ENCODE results near the gene HSF2BP. TPM values are rescaled to one million over a fixed set of nuclear protein-coding genes. Genes with fewer than 3 reads are reported as not detected.
"Not testable (repeated sequence)": the region's sequence is repeated elsewhere in the genome, so short reads cannot be mapped to it uniquely, and the experiment has no call there.

HSF2BP gene
- total RNA-seq, 1 experiment from 2014 or later: 0.52 TPM

- no peak for DNase-seq
- H3K4me3 ChIP-seq (ENCODE audit: insufficient read depth, low read depth, low read length): no peak overlapping the region
- no peaks in the 10 kb centered on the region for H3K27me3 ChIP-seq (ENCODE audit: control insufficient read depth, insufficient read depth, low read length)
- no peaks in the 10 kb centered on the region for H3K36me3 ChIP-seq (replicated peaks; ENCODE audit: control insufficient read depth, insufficient read depth, low read length)
Measured at GRCh38 chr21:43626390-43626789, 32.9 kb downstream of the HSF2BP start.

DNA sequence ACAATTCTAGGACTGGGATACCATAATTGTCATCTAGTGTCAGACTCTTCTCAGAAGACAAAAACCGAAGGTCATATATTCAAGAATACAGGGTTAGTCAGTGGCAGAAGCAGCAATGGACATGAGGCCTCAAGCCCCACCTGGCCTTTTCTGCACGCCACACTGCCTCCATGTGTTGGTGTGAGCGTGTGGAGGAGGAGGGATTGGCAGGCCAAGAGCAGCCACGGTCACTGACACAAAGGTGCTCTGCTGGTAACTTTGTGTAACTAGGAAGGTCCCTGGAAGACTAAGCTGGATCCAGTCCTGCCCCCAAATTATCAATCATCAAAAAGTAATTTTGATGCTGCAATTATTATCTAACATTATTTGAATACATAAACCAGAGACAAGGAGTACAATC, 34.9 kb downstream of the HSF2BP start:
- no peak for DNase-seq

DNA sequence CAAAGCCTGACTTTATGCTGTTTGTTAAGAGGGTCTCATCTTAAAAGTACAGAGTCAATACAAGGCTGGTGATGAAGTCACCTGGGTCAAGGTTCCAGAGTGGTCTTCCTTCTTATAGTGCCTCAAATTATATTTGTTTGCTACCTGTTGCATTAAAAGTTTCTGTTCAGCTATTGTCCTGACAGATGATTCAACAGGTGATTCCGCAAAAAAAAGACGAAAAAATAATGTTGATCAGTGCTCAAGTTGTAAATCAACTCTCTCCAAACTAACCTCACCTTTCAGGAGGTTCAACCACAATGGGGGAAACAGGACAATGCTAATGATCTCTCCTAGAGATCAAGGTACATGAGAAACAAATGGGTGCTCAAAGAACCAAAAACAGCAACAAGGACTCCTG, 35.7 kb downstream of the HSF2BP start:
- H3K4me3 ChIP-seq (ENCODE audit: insufficient read depth, low read depth, low read length): no peak overlapping the region
- no peak for DNase-seq
- H3K27me3 ChIP-seq (ENCODE audit: control insufficient read depth, insufficient read depth, low read length): no peaks in the 10 kb centered on the region
- no peaks in the 10 kb centered on the region for H3K36me3 ChIP-seq (replicated peaks; ENCODE audit: control insufficient read depth, insufficient read depth, low read length)

More for the DNA sequence above, 34.9 kb downstream of the HSF2BP start:
- Histone ChIP-seq H3K27me3 (ENCODE audit: control insufficient read depth, insufficient read depth, low read length) (no peaks in the 10 kb centered on the region), H3K4me3 (ENCODE audit: insufficient read depth, low read depth, low read length) (no peak overlapping the region), H3K36me3 (replicated peaks; ENCODE audit: control insufficient read depth, insufficient read depth, low read length) (no peaks in the 10 kb centered on the region)

GRCh38 chr21:43622796-43623195, 36.5 kb downstream of the HSF2BP start:
- Histone ChIP-seq H3K36me3 (replicated peaks; ENCODE audit: control insufficient read depth, insufficient read depth, low read length) (no peaks in the 10 kb centered on the region), H3K4me3 (ENCODE audit: insufficient read depth, low read depth, low read length) (no peak overlapping the region), H3K27me3 (ENCODE audit: control insufficient read depth, insufficient read depth, low read length) (no peaks in the 10 kb centered on the region)
- no peak for DNase-seq

DNA sequence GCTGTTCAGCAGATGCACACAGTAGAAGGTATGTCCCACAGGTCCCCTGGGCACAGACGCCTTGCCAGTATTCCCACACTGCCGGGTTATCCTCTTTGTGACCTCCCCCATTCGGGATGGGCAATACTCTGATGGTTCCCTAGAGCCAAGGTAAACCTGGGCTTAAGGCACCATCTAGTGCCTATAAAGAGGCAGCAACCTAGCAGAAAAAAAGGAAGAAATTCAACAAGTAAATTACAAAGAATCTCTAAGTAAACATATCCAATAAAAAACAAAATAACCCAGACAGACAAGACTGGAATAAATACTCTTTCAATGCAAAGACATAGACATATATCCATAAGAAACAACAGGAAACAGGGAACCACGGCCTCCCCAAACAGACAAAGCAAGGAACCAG, 39.4 kb downstream of the HSF2BP start:
- DNase-seq: no peak
- Histone ChIP-seq H3K4me3 (ENCODE audit: insufficient read depth, low read depth, low read length) (no peak overlapping the region), H3K27me3 (ENCODE audit: control insufficient read depth, insufficient read depth, low read length) (no peaks in the 10 kb centered on the region), H3K36me3 (replicated peaks; ENCODE audit: control insufficient read depth, insufficient read depth, low read length) (no peaks in the 10 kb centered on the region)

DNA sequence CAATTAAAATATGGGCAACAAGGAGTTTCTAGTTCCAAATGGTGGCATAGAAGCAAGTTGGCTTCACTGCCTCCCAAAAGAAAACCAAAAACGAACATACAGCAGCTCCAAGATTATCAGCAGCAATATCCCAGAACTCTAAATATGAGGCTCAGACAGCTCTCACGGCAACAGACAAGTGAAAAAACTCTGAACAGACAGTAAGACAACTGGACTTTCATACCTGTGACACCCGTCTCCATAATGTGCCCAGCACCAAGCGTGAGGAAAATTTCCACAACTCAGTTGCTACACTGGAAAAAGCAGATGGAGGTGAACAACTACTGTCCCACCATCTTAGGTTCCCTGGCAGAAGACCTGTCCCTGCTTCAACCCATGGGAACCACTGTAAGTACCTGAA, 39.9 kb downstream of the HSF2BP start:
- no peak for DNase-seq
- Histone ChIP-seq H3K27me3 (ENCODE audit: control insufficient read depth, insufficient read depth, low read length) (no peaks in the 10 kb centered on the region), H3K36me3 (replicated peaks; ENCODE audit: control insufficient read depth, insufficient read depth, low read length) (no peaks in the 10 kb centered on the region), H3K4me3 (ENCODE audit: insufficient read depth, low read depth, low read length) (no peak overlapping the region)

DNA sequence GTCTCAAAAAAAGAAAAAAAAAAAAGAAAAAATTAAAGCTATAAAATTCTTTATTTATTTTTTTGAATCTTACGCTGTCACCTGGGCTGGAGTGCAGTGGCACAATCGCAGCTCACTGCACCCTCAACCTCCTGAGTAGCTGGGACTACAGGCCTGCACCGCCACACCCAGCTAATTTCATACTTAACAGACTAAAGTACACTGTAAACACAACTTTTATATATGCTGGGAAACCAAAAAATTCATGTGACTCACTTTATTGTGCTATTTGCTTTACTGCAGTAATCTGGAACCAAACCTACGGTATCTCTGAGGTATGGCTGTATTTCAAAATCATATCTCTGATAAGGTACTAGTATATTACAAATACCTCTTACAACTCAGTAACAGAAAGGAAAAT, 40.3 kb downstream of the HSF2BP start:
- Histone ChIP-seq H3K27me3 (ENCODE audit: control insufficient read depth, insufficient read depth, low read length) (no peaks in the 10 kb centered on the region), H3K4me3 (ENCODE audit: insufficient read depth, low read depth, low read length) (no peak overlapping the region), H3K36me3 (replicated peaks; ENCODE audit: control insufficient read depth, insufficient read depth, low read length) (no peaks in the 10 kb centered on the region)
- no peak for DNase-seq

GRCh38 chr21:43616861-43617260, 42.4 kb downstream of the HSF2BP start:
- not testable (repeated sequence) for DNase-seq; H3K4me3 ChIP-seq (ENCODE audit: insufficient read depth, low read depth, low read length); H3K27me3 ChIP-seq (ENCODE audit: control insufficient read depth, insufficient read depth, low read length); H3K36me3 ChIP-seq (replicated peaks; ENCODE audit: control insufficient read depth, insufficient read depth, low read length)

DNA sequence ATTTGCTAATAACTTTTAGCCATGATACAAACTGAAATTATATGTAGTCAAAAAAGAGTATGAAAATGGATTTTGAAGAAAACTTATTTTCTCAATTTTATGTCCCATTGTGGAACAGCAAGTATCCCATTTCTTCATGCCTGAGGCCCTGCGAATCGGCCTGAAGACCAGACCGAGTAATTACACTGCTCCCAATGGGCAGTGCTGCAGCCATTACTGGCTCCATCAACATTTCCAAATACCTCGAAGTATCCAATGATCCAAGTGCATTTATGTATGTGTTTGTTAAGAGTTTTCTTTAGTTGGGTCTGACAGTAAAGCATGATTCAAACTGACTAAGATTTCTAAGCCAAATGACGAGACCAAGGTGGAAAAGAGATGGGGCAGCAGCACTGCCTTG, 44.4 kb downstream of the HSF2BP start:
- DNase-seq: no peak
- H3K4me3 ChIP-seq (ENCODE audit: insufficient read depth, low read depth, low read length): no peak overlapping the region
- no peaks in the 10 kb centered on the region for H3K27me3 ChIP-seq (ENCODE audit: control insufficient read depth, insufficient read depth, low read length)
- no peaks in the 10 kb centered on the region for H3K36me3 ChIP-seq (replicated peaks; ENCODE audit: control insufficient read depth, insufficient read depth, low read length)

- no peaks in the 10 kb centered on the region for H3K36me3 ChIP-seq (replicated peaks; ENCODE audit: control insufficient read depth, insufficient read depth, low read length)
- no peak for DNase-seq
- H3K27me3 ChIP-seq (ENCODE audit: control insufficient read depth, insufficient read depth, low read length): no peaks in the 10 kb centered on the region
- H3K4me3 ChIP-seq (ENCODE audit: insufficient read depth, low read depth, low read length): no peak overlapping the region
Measured at GRCh38 chr21:43613755-43614638, 45.3 kb downstream of the HSF2BP start.

GRCh38 chr21:43611598-43612369, 47.5 kb downstream of the HSF2BP start:
- DNase-seq: peak; percentile 72
- Histone ChIP-seq H3K36me3 (replicated peaks; ENCODE audit: control insufficient read depth, insufficient read depth, low read length) (no peaks in the 10 kb centered on the region), H3K4me3 (ENCODE audit: insufficient read depth, low read depth, low read length) (no peak overlapping the region), H3K27me3 (ENCODE audit: control insufficient read depth, insufficient read depth, low read length) (no peaks in the 10 kb centered on the region)

DNA sequence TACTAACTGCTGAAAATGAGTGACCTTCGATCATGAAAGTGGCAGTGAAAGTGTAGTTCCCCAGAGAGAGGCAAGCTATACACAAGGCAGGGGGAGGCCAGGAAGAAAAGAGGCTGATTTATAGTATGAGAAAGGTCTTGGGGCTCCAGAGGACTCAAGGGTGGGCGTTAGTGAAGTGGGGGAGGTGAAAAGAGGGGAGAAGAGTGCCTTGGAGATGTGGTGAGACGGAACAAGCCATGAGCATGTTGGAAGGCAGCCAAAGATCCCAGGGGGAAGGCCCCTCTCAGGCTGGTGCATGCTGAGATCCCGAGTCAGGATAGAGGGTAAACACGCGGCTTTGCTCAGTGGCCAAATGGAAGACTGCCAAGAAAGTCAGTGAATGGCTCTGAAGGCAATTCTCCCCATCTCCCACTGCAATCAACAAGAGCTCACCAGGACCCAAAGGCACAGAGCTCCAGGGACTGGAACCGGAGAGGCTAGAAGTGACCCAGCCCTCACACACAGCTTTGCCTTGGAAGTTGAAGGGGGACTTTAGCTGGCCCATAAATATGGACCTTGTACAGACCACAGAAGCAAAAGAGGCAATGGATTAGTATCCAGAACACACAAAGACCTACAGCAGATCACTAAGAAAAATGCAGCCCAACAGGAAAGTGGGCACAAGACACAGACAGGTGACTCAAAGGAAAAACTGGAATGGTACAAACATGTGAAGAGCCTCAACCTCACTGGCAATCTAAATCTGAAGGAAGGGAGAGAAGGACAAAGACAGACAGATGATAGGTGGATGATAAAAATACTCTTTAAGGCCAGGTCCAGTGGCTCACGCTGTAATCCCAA, 49.6 kb downstream of the HSF2BP start:
- DNase-seq: no peak
- no peak overlapping the region for H3K4me3 ChIP-seq (ENCODE audit: insufficient read depth, low read depth, low read length)

DNA sequence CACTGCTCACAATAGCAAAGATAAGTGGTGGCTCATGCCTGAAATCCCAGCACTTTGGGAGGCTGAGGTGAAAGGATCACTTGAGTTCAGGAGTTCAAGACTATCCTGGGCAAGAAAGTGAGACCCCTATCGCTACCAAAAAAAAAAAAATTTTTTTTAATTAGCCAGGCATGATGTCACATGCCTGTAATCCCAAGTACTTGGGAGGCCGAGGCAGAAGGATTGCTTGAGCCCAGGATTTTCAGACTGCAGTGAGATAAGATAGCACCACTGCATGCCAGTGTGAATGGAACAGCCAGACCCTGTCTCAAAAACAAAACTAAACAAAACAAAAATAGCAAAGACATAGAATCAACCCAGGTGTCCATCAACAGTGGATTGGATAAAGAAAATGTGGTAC, 50.6 kb downstream of the HSF2BP start:
- DNase-seq: no peak
- H3K4me3 ChIP-seq (ENCODE audit: insufficient read depth, low read depth, low read length): no peak overlapping the region
- H3K27me3 ChIP-seq (ENCODE audit: control insufficient read depth, insufficient read depth, low read length): no peaks in the 10 kb centered on the region
- no peaks in the 10 kb centered on the region for H3K36me3 ChIP-seq (replicated peaks; ENCODE audit: control insufficient read depth, insufficient read depth, low read length)

More for the DNA sequence above, 49.6 kb downstream of the HSF2BP start:
- Histone ChIP-seq H3K36me3 (replicated peaks; ENCODE audit: control insufficient read depth, insufficient read depth, low read length) (no peaks in the 10 kb centered on the region), H3K27me3 (ENCODE audit: control insufficient read depth, insufficient read depth, low read length) (no peaks in the 10 kb centered on the region)

GRCh38 chr21:43608225-43608624, 51.1 kb downstream of the HSF2BP start:
- H3K4me3 ChIP-seq (ENCODE audit: insufficient read depth, low read depth, low read length): no peak overlapping the region
- DNase-seq: no peak
- no peaks in the 10 kb centered on the region for H3K27me3 ChIP-seq (ENCODE audit: control insufficient read depth, insufficient read depth, low read length)
- H3K36me3 ChIP-seq (replicated peaks; ENCODE audit: control insufficient read depth, insufficient read depth, low read length): no peaks in the 10 kb centered on the region
